Hepatocyte (in vitro differentiated cells): Measurements from ENCODE around the gene OSBPL7. TPM values are rescaled to one million over a fixed set of nuclear protein-coding genes. Genes with fewer than 3 reads are reported as not detected.
A peak's percentile ranks its signal among the peaks of the same experiment; 100 is the strongest.

ENCODE experiments used
- DNase-seq: peaks from one replicate; pipeline ENCODE4 v3.0.0-alpha.2; 2016; ENCODE audit warnings: low spot score
- H2AFZ ChIP-seq: fragments of 200-600 bp; sonication (generic); 2 replicates; pipeline ENCODE4 v1.6.0; 2016; ENCODE audit warnings: antibody characterized with exemption, mild to moderate bottlenecking
- H3K27ac ChIP-seq: fragments of 200-600 bp; sonication (generic); 2 replicates; pipeline ENCODE4 v1.5.1; 2016; ENCODE audit warnings: mild to moderate bottlenecking
- H3K27me3 ChIP-seq: fragments of 200-600 bp; sonication (generic); 2 replicates; pipeline ENCODE4 v1.6.1; 2016
- H3K36me3 ChIP-seq: fragments of 200-600 bp; sonication (generic); replicated peaks from 2 replicates; pipeline ENCODE4 v1.5.1; 2016; ENCODE audit warnings: low read depth; ENCODE audit not compliant: insufficient read depth
- H3K4me1 ChIP-seq: fragments of 200-600 bp; sonication (generic); 2 replicates; pipeline ENCODE4 v1.5.1; 2016; ENCODE audit warnings: mild to moderate bottlenecking, moderate library complexity; ENCODE audit not compliant: insufficient read depth
- H3K4me2 ChIP-seq: fragments of 200-600 bp; sonication (generic); 2 replicates; pipeline ENCODE4 v1.6.0; 2016
- H3K4me3 ChIP-seq: fragments of 200-600 bp; sonication (generic); 2 replicates; pipeline ENCODE4 v1.5.1; 2016; ENCODE audit warnings: mild to moderate bottlenecking
- H3K79me2 ChIP-seq: fragments of 200-600 bp; sonication (generic); 2 replicates; pipeline ENCODE4 v1.6.0; 2017; ENCODE audit warnings: mild to moderate bottlenecking
- H3K9me2 ChIP-seq: fragments of 200-600 bp; sonication (generic); replicated peaks from 2 replicates; pipeline ENCODE4 v1.6.0; 2017; ENCODE audit warnings: mild to moderate bottlenecking; ENCODE audit not compliant: insufficient read depth
- H3K9me3 ChIP-seq: fragments of 200-600 bp; sonication (generic); 2 replicates; pipeline ENCODE4 v1.5.1; 2016; ENCODE audit warnings: low read depth, mild to moderate bottlenecking
- H4K20me1 ChIP-seq: fragments of 200-600 bp; sonication (generic); 2 replicates; pipeline ENCODE4 v1.6.0; 2016; ENCODE audit warnings: mild to moderate bottlenecking; ENCODE audit not compliant: insufficient read depth, poor library complexity, severe bottlenecking
- EZH2 ChIP-seq: fragments of 200-600 bp; sonication (generic); IDR thresholded peaks from 2 replicates; pipeline ENCODE4 v1.6.1; 2016; ENCODE audit warnings: antibody characterized with exemption, mild to moderate bottlenecking, borderline replicate concordance
- EZH2phosphoT487 ChIP-seq: fragments of 200-600 bp; sonication (generic); IDR thresholded peaks from one replicate; pipeline ENCODE4 v1.6.1; 2018; ENCODE audit warnings: antibody characterized with exemption, mild to moderate bottlenecking, low read depth, moderate library complexity; ENCODE audit not compliant: unreplicated experiment, severe bottlenecking
- WGBS: methylation state at CpG from one replicate; pipeline ENCODE4 v1.1.6; 2016; ENCODE audit warnings: low lambda C conversion rate; ENCODE audit errors: missing lambda C conversion rate; 5-methylcytosine and 5-hydroxymethylcytosine counted together
- polyA plus RNA-seq: library from polyadenylated mRNA; unstranded; fragments of >200 nt; fragmentation: Nextera tagmentation; extraction: Ambion mirVana; gene quantifications from 2 replicates; pipeline ENCODE4 v1.2.1, GENCODE V29; 2016
- total RNA-seq: library from RNA; depleted of rRNA; stranded (reverse); fragments of >200 nt; gene quantifications from 2 replicates; pipeline ENCODE4 v1.2.3, GENCODE V29; 2014
- TF ChIP-seq, protein P1 (sequence below): fragments of 200-600 bp; sonication (generic); IDR thresholded peaks from 2 replicates; pipeline ENCODE4 v1.5.1; 2016; ENCODE audit warnings: antibody characterized with exemption, mild to moderate bottlenecking; ENCODE audit not compliant: poor library complexity

Gene OSBPL7
- total and polyA plus RNA-seq, 2 experiments from 2014 or later, result 6.2 to 9.3 TPM

DNA sequence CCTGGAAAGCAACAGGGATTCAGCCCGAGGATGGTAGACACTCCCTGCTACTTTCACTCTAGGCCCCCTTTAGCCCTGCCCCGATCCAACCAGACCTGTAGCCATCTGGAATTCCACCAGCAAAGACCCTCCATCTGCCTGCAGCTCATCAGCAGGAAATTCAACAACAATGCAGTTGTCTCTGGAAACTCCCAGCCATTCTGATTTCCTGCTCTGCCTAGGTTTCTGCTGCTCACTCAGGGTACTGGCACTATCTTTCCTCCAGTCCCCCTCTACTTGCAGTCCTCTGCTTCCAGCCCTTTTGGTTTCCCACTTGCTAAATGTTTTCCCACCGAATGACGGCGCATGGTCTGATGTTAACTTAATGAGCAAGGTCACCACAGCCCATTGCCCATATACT, 32.0 kb upstream of the OSBPL7 start:
- no peaks in the 10 kb centered on the region for H3K9me3 ChIP-seq
- H3K27me3 ChIP-seq, result peaks cover 70% of the 10 kb centered on the region
- H3K27ac ChIP-seq, result no peak overlapping the region
- no peaks in the 10 kb centered on the region for H3K9me2 ChIP-seq
- H3K79me2 ChIP-seq, result no peaks in the 10 kb centered on the region
- no peaks in the 10 kb centered on the region for H4K20me1 ChIP-seq
- H2AFZ ChIP-seq, result no peak overlapping the region
- peaks cover 5% of the 10 kb centered on the region for H3K4me1 ChIP-seq
- no peak for TF ChIP-seq EZH2phosphoT487
- TF ChIP-seq, protein P1, sequence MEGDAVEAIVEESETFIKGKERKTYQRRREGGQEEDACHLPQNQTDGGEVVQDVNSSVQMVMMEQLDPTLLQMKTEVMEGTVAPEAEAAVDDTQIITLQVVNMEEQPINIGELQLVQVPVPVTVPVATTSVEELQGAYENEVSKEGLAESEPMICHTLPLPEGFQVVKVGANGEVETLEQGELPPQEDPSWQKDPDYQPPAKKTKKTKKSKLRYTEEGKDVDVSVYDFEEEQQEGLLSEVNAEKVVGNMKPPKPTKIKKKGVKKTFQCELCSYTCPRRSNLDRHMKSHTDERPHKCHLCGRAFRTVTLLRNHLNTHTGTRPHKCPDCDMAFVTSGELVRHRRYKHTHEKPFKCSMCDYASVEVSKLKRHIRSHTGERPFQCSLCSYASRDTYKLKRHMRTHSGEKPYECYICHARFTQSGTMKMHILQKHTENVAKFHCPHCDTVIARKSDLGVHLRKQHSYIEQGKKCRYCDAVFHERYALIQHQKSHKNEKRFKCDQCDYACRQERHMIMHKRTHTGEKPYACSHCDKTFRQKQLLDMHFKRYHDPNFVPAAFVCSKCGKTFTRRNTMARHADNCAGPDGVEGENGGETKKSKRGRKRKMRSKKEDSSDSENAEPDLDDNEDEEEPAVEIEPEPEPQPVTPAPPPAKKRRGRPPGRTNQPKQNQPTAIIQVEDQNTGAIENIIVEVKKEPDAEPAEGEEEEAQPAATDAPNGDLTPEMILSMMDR, result no peak
- TF ChIP-seq EZH2, result no peak
- no peaks in the 10 kb centered on the region for H3K36me3 ChIP-seq
- no peak overlapping the region for H3K4me2 ChIP-seq
- no peak overlapping the region for H3K4me3 ChIP-seq
- WGBS, result 63% methylated on average over 5 of the region's 5 CpGs
- no peak for DNase-seq

DNA sequence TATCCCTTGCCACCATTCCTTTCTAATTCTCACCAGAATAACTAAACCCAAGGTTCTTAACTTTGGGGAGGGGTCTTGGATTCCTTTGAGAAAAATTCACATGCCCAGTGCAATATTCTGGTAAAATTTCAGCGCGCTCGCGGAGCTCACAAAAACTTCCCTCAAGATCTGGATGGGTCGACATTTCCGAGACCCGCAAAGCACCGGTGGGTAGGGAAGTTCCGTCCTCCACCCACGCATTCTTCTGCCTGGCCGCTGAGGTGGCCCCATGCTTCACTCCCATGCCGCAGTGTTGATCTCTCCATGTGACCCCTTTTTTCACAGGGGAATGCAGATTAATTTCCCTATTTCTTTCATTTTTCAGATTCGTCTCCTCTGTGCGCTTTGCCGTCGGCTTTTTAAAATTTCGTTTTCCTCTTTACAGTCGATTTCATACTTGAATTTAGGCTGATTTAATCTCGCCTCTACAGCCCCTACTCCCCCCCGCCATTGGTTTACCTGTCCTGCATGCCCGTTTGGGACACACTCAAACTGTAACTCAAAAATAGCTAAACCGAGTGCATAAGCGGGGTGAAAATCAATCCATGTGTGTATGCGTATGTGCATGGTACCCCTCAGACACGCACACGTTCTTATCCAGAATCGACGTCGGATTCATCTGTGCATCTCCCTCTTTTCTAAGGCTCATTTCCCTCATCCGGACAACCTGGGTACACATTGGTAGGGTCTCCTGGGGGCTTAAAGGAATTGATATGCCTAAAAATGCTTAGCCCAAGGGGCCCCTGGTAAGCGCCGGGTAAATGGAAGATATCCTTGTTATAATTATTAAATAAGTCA, 30.7 kb upstream of the OSBPL7 start:
- no peak for DNase-seq
- peaks cover 83% of the 10 kb centered on the region for H3K27me3 ChIP-seq

DNA sequence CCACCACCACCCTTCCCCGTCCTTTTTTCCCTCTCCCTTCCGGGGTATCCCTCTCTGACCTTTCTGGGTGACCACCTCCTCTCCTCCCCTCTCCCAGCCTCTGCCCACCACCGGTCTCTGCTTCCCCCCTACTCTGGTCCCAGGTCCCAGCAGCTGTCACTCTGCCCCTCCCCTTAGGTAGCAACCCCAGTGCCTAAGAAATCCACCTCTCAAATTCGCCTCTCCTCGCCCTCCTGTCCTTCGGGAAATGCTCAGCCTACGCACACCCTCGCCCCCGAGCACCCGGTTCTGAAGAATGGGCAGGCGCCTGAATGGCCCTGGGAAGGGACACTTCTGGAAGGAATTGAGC, 30.1 kb upstream of the OSBPL7 start:
- TF ChIP-seq, protein P1, result no peak
- TF ChIP-seq EZH2, result no peak
- no peak for TF ChIP-seq EZH2phosphoT487
- H3K4me3 ChIP-seq, result no peak overlapping the region
- H3K79me2 ChIP-seq, result no peaks in the 10 kb centered on the region
- peaks cover 85% of the 10 kb centered on the region for H3K27me3 ChIP-seq
- 43% methylated on average over 9 of the region's 11 CpGs for WGBS
- peak overlapping the region; percentile 90 for H3K4me2 ChIP-seq
- H3K9me3 ChIP-seq, result no peaks in the 10 kb centered on the region
- no peaks in the 10 kb centered on the region for H3K36me3 ChIP-seq
- no peaks in the 10 kb centered on the region for H3K9me2 ChIP-seq
- H3K27ac ChIP-seq, result no peak overlapping the region
- H3K4me1 ChIP-seq, result peaks cover 14% of the 10 kb centered on the region
- no peak for DNase-seq
- no peaks in the 10 kb centered on the region for H4K20me1 ChIP-seq
- no peak overlapping the region for H2AFZ ChIP-seq

More for the DNA sequence above, 30.7 kb upstream of the OSBPL7 start:
- H3K36me3 ChIP-seq, result no peaks in the 10 kb centered on the region
- WGBS, result 41% methylated on average over 32 of the region's 32 CpGs
- H3K4me1 ChIP-seq, result peaks cover 8% of the 10 kb centered on the region
- peak overlapping the region; percentile 90 for H3K4me2 ChIP-seq
- TF ChIP-seq EZH2phosphoT487 (peak; percentile 56), EZH2 (peak; percentile 51)
- TF ChIP-seq, protein P1, result no peak
- no peak overlapping the region for H3K27ac ChIP-seq
- no peaks in the 10 kb centered on the region for H3K79me2 ChIP-seq
- H4K20me1 ChIP-seq, result no peaks in the 10 kb centered on the region
- H3K4me3 ChIP-seq, result no peak overlapping the region
- no peaks in the 10 kb centered on the region for H3K9me2 ChIP-seq
- H3K9me3 ChIP-seq, result no peaks in the 10 kb centered on the region
- no peak overlapping the region for H2AFZ ChIP-seq
